Duodenal mucosa (tissue), 2 donors: ENCODE measurements around the gene RTTN.

ENCODE experiments used
- H3K27ac ChIP-seq: one replicate; pipeline ENCODE4 v1.7.0; 2013; ENCODE audit warnings: low read depth, low read length
- H3K27me3 ChIP-seq, 2 donors: one replicate each; pipeline ENCODE4 v1.7.0; 2013; ENCODE audit warnings: low read length in 2 of 2, control low read depth in 1 of 2; ENCODE audit not compliant: insufficient read depth in 2 of 2, control insufficient read depth in 1 of 2
- H3K36me3 ChIP-seq, 2 donors: one replicate each; pipeline ENCODE4 v1.7.0; 2013; ENCODE audit warnings: low read length in 2 of 2, control low read depth in 1 of 2; ENCODE audit not compliant: insufficient read depth in 2 of 2, control insufficient read depth in 1 of 2
- H3K4me1 ChIP-seq, 2 donors: one replicate each; pipeline ENCODE4 v1.7.0; 2013; ENCODE audit warnings: low read length in 2 of 2, control low read depth in 1 of 2; ENCODE audit not compliant: insufficient read depth in 2 of 2, control insufficient read depth in 1 of 2
- H3K4me3 ChIP-seq, 2 donors: one replicate each; pipeline ENCODE4 v1.7.0; 2013; ENCODE audit warnings: low read length in 2 of 2, low read depth in 1 of 2
- H3K9ac ChIP-seq, 2 donors: one replicate each; pipeline ENCODE4 v1.7.0; 2013; ENCODE audit warnings: low read length in 2 of 2, low read depth in 1 of 2
- H3K9me3 ChIP-seq, 2 donors: one replicate each; pipeline ENCODE4 v1.7.0; 2013; ENCODE audit warnings: low read length in 2 of 2, control low read depth in 1 of 2; ENCODE audit not compliant: control insufficient read depth in 1 of 2

The RTTN gene

GRCh38 chr18:70216788-70217187, 11.3 kb upstream of the RTTN start:
- H3K27me3 ChIP-seq, result peaks cover 0 to 13% of the 10 kb centered on the region in 2 donors
- H3K4me3 ChIP-seq, result no peak overlapping the region
- no peaks in the 10 kb centered on the region for H3K4me1 ChIP-seq
- H3K9ac ChIP-seq, result no peak overlapping the region
- no peaks in the 10 kb centered on the region for H3K9me3 ChIP-seq
- no peaks in the 10 kb centered on the region for H3K36me3 ChIP-seq
- H3K27ac ChIP-seq, result no peak overlapping the region

- Histone ChIP-seq H3K27me3 (no peaks in the 10 kb centered on the region), H3K9me3 (no peaks in the 10 kb centered on the region), H3K27ac (no peak overlapping the region), H3K4me1 (peaks cover 8 to 11% of the 10 kb centered on the region in 2 donors), H3K9ac (no peak overlapping the region), H3K36me3 (no peaks in the 10 kb centered on the region), H3K4me3 (no peak overlapping the region)
These were observed 1.7 kb upstream of the RTTN start for GRCh38 chr18:70207181-70207580.

DNA sequence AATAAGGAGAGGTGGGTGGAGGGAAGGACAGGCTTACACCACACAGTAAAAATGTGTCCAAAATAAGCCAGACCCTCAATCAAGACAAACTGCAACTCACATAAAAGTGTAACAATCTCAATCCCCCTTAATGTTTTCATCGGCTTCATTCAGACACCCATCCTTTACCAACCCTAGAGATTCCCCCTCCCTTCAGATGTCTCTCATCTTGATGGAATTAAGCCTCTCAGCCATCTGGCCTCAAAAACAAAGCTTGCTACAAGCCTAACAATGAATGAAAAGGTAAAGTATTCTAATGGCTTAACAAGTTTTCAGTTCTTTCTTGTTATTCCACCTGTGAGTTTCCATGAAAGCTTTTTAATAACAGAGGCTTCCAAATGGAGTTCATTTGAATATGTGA, 5.2 kb downstream of the RTTN start:
- H3K27ac ChIP-seq, result no peak overlapping the region
- H3K9me3 ChIP-seq, result no peaks in the 10 kb centered on the region
- no peak overlapping the region for H3K4me3 ChIP-seq
- peaks cover 10 to 15% of the 10 kb centered on the region in 2 donors for H3K4me1 ChIP-seq
- H3K9ac ChIP-seq, result no peak overlapping the region
- no peaks in the 10 kb centered on the region for H3K27me3 ChIP-seq
- H3K36me3 ChIP-seq, result peaks cover 5 to 23% of the 10 kb centered on the region in 2 donors

GRCh38 chr18:70197844-70198243, 7.6 kb downstream of the RTTN start:
- no peak overlapping the region for H3K9ac ChIP-seq
- no peaks in the 10 kb centered on the region for H3K9me3 ChIP-seq
- no peaks in the 10 kb centered on the region for H3K27me3 ChIP-seq
- H3K4me3 ChIP-seq, result no peak overlapping the region
- peaks cover 0 to 7% of the 10 kb centered on the region in 2 donors for H3K4me1 ChIP-seq
- H3K27ac ChIP-seq, result no peak overlapping the region
- H3K36me3 ChIP-seq, result peaks cover 8 to 33% of the 10 kb centered on the region in 2 donors

GRCh38 chr18:70197026-70197425, 8.5 kb downstream of the RTTN start:
- peaks cover 8 to 39% of the 10 kb centered on the region in 2 donors for H3K36me3 ChIP-seq
- H3K9ac ChIP-seq, result no peak overlapping the region

DNA sequence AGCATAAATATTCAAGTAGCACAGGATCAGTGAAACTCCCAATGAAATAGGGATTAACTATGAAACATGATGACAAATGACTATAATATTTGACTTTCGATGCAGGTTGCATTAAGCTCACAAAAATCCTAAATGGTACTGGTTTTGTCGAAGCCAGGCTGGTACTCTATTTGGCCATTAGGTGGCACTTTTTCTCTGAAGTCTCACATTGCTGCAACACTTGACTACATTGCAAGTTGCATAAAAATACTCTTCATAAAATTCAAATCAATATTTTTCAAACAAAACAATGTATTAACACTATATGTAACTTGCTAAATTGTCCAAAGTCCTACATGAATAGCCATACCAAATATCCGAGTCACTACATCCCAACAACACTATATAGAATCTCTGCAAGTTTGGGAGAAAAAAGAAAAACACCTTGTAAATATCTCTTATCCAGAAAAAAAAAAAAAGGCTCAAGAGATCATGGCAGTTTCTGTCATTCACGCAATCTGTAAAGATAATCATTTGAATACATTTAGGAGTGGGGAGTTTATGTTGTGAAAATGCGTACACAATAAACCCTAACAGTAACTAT, 9.5 kb downstream of the RTTN start:
- Histone ChIP-seq H3K4me1 (peaks cover 0 to 7% of the 10 kb centered on the region in 2 donors), H3K27ac (no peak overlapping the region), H3K4me3 (no peak overlapping the region), H3K27me3 (no peaks in the 10 kb centered on the region), H3K36me3 (peaks cover 8 to 49% of the 10 kb centered on the region in 2 donors), H3K9ac (no peak overlapping the region), H3K9me3 (no peaks in the 10 kb centered on the region)

More at GRCh38 chr18:70197026-70197425, 8.5 kb downstream of the RTTN start:
- Histone ChIP-seq H3K9me3 (no peaks in the 10 kb centered on the region), H3K4me1 (peaks cover 0 to 7% of the 10 kb centered on the region in 2 donors), H3K27ac (no peak overlapping the region), H3K4me3 (no peak overlapping the region), H3K27me3 (no peaks in the 10 kb centered on the region)

- Histone ChIP-seq H3K36me3 (peaks cover 8 to 53% of the 10 kb centered on the region in 2 donors), H3K27ac (no peak overlapping the region), H3K27me3 (no peaks in the 10 kb centered on the region), H3K4me3 (no peak overlapping the region), H3K9me3 (no peaks in the 10 kb centered on the region), H3K4me1 (peaks cover 0 to 7% of the 10 kb centered on the region in 2 donors), H3K9ac (no peak overlapping the region)
These were observed 10.4 kb downstream of the RTTN start for GRCh38 chr18:70195014-70195614.

- Histone ChIP-seq H3K9ac (no peak overlapping the region), H3K27me3 (no peaks in the 10 kb centered on the region), H3K9me3 (no peaks in the 10 kb centered on the region), H3K4me3 (no peak overlapping the region), H3K36me3 (peaks cover 5 to 53% of the 10 kb centered on the region in 2 donors), H3K4me1 (peaks cover 0 to 7% of the 10 kb centered on the region in 2 donors), H3K27ac (no peak overlapping the region)
These were observed 11.1 kb downstream of the RTTN start for GRCh38 chr18:70194227-70194890.

DNA sequence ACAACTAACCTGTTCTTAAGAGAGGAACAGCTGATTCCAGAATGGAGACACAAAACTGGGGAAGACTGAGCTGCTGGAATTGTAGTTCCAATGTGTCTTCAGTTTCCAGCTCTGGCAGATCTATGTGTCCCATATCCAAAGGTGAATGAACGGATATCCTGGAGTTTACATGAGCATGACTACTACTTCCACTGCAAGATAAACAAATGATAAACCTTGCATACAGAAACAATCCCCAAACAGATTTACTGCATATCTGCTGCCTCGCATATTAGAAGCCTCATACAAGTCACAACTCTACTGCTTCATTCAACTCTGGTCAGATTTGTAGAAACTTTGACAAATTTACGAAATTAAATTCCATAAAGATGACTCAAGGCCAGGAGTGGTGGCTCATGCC, 15.0 kb downstream of the RTTN start:
- Histone ChIP-seq H3K27ac (no peak overlapping the region), H3K4me1 (no peaks in the 10 kb centered on the region), H3K27me3 (no peaks in the 10 kb centered on the region), H3K4me3 (no peak overlapping the region), H3K36me3 (peaks cover 3 to 42% of the 10 kb centered on the region in 2 donors), H3K9ac (no peak overlapping the region), H3K9me3 (no peaks in the 10 kb centered on the region)

DNA sequence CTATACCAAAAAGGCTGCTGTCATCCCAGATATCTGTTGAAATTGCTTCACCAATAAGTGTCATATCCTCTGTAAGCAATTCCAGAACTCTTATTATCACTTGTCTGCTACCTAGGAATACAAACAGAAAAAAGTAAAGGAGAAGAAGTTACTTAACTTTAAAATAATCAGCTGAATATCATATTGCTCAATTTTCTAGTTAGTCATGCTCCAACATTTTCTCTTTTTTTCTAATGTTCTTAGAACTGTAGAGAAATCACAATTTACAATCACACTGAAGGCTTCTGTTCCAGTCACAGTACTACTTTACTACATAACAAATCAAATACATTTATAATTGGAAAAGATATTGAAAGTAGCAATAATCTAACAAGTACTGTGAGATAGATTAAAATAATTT, 17.4 kb downstream of the RTTN start:
- no peaks in the 10 kb centered on the region for H3K9me3 ChIP-seq
- H3K9ac ChIP-seq, result no peak overlapping the region
- H3K27ac ChIP-seq, result no peak overlapping the region
- H3K4me3 ChIP-seq, result no peak overlapping the region
- peaks cover 2 to 39% of the 10 kb centered on the region in 2 donors for H3K36me3 ChIP-seq
- no peaks in the 10 kb centered on the region for H3K27me3 ChIP-seq
- no peaks in the 10 kb centered on the region for H3K4me1 ChIP-seq
